Measurements from ENCODE around the gene MCRIP1.
"Not testable (repeated sequence)": the region's sequence is repeated elsewhere in the genome, so short reads cannot be mapped to it uniquely, and the experiment has no call there.

The MCRIP1 gene

GRCh38 chr17:81844887-81845286 lies 11.8 kb upstream of the MCRIP1 start:
- Histone ChIP-seq H3K36me3 (peaks cover 74 to 87% (median 78%) of the 10 kb centered on the region in 11 experiments), H3K27ac (peak overlapping the region in 1 of 11 experiments; percentile 8; a peak in 1 of 22 replicates), H3K9me3 (replicated peaks in 1 of 11) (no peaks in the 10 kb centered on the region), H3K4me3 (no peak overlapping the region), H4K20me1 (peaks cover 4 to 94% (median 37%) of the 10 kb centered on the region in 11 experiments; a peak in 17 of 22 replicates), H3K27me3 (no peaks in the 10 kb centered on the region), H3K4me1 (peaks cover 7 to 53% (median 30%) of the 10 kb centered on the region in 10 experiments; a peak in 17 of 20 replicates), H3K9ac (0 out of 22 replicates have a peak overlapping the region, but pooled peaks of 2 of the 11 experiments have one; percentile 23 to 29), H3K4me2 (no peak overlapping the region)
- no peak for TF ChIP-seq Cebpa-rat (IDR thresholded peaks at IDR 0.05)

GRCh38 chr17:81844327-81844851 lies 11.3 kb upstream of the MCRIP1 start:
- no peak for TF ChIP-seq Cebpa-rat (IDR thresholded peaks at IDR 0.05)
- H3K4me2 ChIP-seq, result 0 out of 22 replicates have a peak overlapping the region, but pooled peaks of 1 of the 11 experiments have one; percentile 3
- 0 out of 22 replicates have a peak overlapping the region, but pooled peaks of 4 of the 11 experiments have one; percentile 9 to 29 (median 26) for H3K9ac ChIP-seq
- no peaks in the 10 kb centered on the region for H3K9me3 ChIP-seq (replicated peaks in 1 of 11)
- peak overlapping the region in 2 of 11 experiments; percentile 29 to 48; a peak in 2 of 22 replicates for H3K27ac ChIP-seq
- peaks cover 9 to 58% (median 35%) of the 10 kb centered on the region in 10 experiments; a peak in 18 of 20 replicates for H3K4me1 ChIP-seq
- H3K4me3 ChIP-seq, result no peak overlapping the region
- H4K20me1 ChIP-seq, result peaks cover 4 to 89% (median 36%) of the 10 kb centered on the region in 11 experiments; a peak in 17 of 22 replicates
- peaks cover 69 to 82% (median 73%) of the 10 kb centered on the region in 11 experiments for H3K36me3 ChIP-seq
- H3K27me3 ChIP-seq, result no peaks in the 10 kb centered on the region

GRCh38 chr17:81843713-81844326 lies 10.7 kb upstream of the MCRIP1 start:
- Histone ChIP-seq H4K20me1 (peaks cover 4 to 83% (median 36%) of the 10 kb centered on the region in 11 experiments; a peak in 16 of 22 replicates), H3K27me3 (no peaks in the 10 kb centered on the region), H3K36me3 (peaks cover 64 to 76% (median 67%) of the 10 kb centered on the region in 11 experiments), H3K9ac (peak overlapping the region in 5 of 11 experiments; percentile 10 to 37 (median 28); a peak in 2 of 22 replicates), H3K9me3 (replicated peaks in 1 of 11) (no peaks in the 10 kb centered on the region), H3K27ac (peak overlapping the region in 2 of 11 experiments; percentile 40 to 48; a peak in 2 of 22 replicates), H3K4me2 (0 out of 22 replicates have a peak overlapping the region, but pooled peaks of 1 of the 11 experiments have one; percentile 91), H3K4me1 (peaks cover 14 to 64% (median 41%) of the 10 kb centered on the region in 10 experiments), H3K4me3 (no peak overlapping the region)
- no peak for TF ChIP-seq Cebpa-rat (IDR thresholded peaks at IDR 0.05)

GRCh38 chr17:81842725-81843504 lies 9.8 kb upstream of the MCRIP1 start:
- Histone ChIP-seq H3K4me2 (peak overlapping the region in 3 of 11 experiments; percentile 54 to 91 (median 81); a peak in 4 of 22 replicates), H3K36me3 (peaks cover 56 to 67% (median 58%) of the 10 kb centered on the region in 11 experiments), H3K27me3 (no peaks in the 10 kb centered on the region), H3K27ac (peak overlapping the region in 6 of 11 experiments; percentile 15 to 98 (median 96); a peak in 10 of 22 replicates), H3K9ac (peak overlapping the region in 7 of 11 experiments; percentile 10 to 63 (median 29); a peak in 9 of 22 replicates), H3K4me1 (peaks cover 22 to 73% (median 50%) of the 10 kb centered on the region in 10 experiments), H4K20me1 (peaks cover 4 to 74% (median 36%) of the 10 kb centered on the region in 11 experiments; a peak in 16 of 22 replicates), H3K9me3 (replicated peaks in 1 of 11) (no peaks in the 10 kb centered on the region), H3K4me3 (no peak overlapping the region)
- TF ChIP-seq Cebpa-rat (IDR thresholded peaks at IDR 0.05), result no peak

GRCh38 chr17:81842378-81842724 lies 9.3 kb upstream of the MCRIP1 start:
- peaks cover 51 to 61% (median 53%) of the 10 kb centered on the region in 11 experiments for H3K36me3 ChIP-seq
- H3K4me2 ChIP-seq, result peak overlapping the region in 8 of 11 experiments; percentile 54 to 91 (median 77); a peak in 13 of 22 replicates
- no peaks in the 10 kb centered on the region for H3K9me3 ChIP-seq (replicated peaks in 1 of 11)
- no peak overlapping the region for H3K4me3 ChIP-seq
- H3K27ac ChIP-seq, result peak overlapping the region in 5 of 11 experiments; percentile 90 to 98 (median 96); a peak in 9 of 22 replicates
- peak overlapping the region in 7 of 11 experiments; percentile 26 to 72 (median 63); a peak in 7 of 22 replicates for H3K9ac ChIP-seq
- peaks cover 3 to 68% (median 36%) of the 10 kb centered on the region in 11 experiments; a peak in 16 of 22 replicates for H4K20me1 ChIP-seq
- no peaks in the 10 kb centered on the region for H3K27me3 ChIP-seq
- TF ChIP-seq Cebpa-rat (IDR thresholded peaks at IDR 0.05), result no peak
- H3K4me1 ChIP-seq, result peaks cover 28 to 79% (median 56%) of the 10 kb centered on the region in 10 experiments

- Histone ChIP-seq H3K4me3 (no peak overlapping the region), H3K9me3 (replicated peaks in 1 of 11) (no peaks in the 10 kb centered on the region), H3K27ac (peak overlapping the region in 9 of 11 experiments; percentile 34 to 98 (median 90); a peak in 17 of 22 replicates), H3K4me2 (peak overlapping the region in 10 of 11 experiments; percentile 0 to 91 (median 76); a peak in 18 of 22 replicates), H4K20me1 (peaks cover 0 to 64% (median 36%) of the 10 kb centered on the region in 11 experiments; a peak in 16 of 22 replicates), H3K4me1 (peaks cover 31 to 83% (median 60%) of the 10 kb centered on the region in 10 experiments), H3K36me3 (peaks cover 46 to 57% (median 48%) of the 10 kb centered on the region in 11 experiments), H3K9ac (peak overlapping the region in 10 of 11 experiments; percentile 29 to 72 (median 62); a peak in 16 of 22 replicates), H3K27me3 (no peaks in the 10 kb centered on the region)
- TF ChIP-seq Cebpa-rat (IDR thresholded peaks at IDR 0.05), result no peak
These were observed 8.8 kb upstream of the MCRIP1 start for GRCh38 chr17:81841866-81842265.

- Histone ChIP-seq H3K4me3 (peak overlapping the region in 1 of 10 experiments; percentile 14; a peak in 1 of 20 replicates), H3K4me2 (peak overlapping the region in 10 of 11 experiments; percentile 0 to 91 (median 76); a peak in 18 of 22 replicates), H3K9me3 (replicated peaks in 1 of 11) (no peaks in the 10 kb centered on the region), H3K4me1 (peaks cover 31 to 91% (median 66%) of the 10 kb centered on the region in 10 experiments), H3K27me3 (no peaks in the 10 kb centered on the region), H3K9ac (peak overlapping the region in 10 of 11 experiments; percentile 29 to 72 (median 62); a peak in 17 of 22 replicates), H3K36me3 (peaks cover 38 to 49% (median 40%) of the 10 kb centered on the region in 11 experiments), H4K20me1 (peaks cover 0 to 56% (median 34%) of the 10 kb centered on the region in 11 experiments; a peak in 16 of 22 replicates), H3K27ac (peak overlapping the region in 9 of 11 experiments; percentile 34 to 98 (median 90); a peak in 17 of 22 replicates)
- TF ChIP-seq Cebpa-rat (IDR thresholded peaks at IDR 0.05), result no peak
These were observed 8.0 kb upstream of the MCRIP1 start for GRCh38 chr17:81840826-81841778.

- Histone ChIP-seq H3K36me3 (peaks cover 28 to 38% (median 30%) of the 10 kb centered on the region in 11 experiments), H3K4me1 (peaks cover 31 to 99% (median 76%) of the 10 kb centered on the region in 10 experiments), H3K9ac (peak overlapping the region in 4 of 11 experiments; percentile 16 to 72 (median 58); a peak in 3 of 22 replicates), H4K20me1 (peaks cover 0 to 45% (median 24%) of the 10 kb centered on the region in 11 experiments; a peak in 15 of 22 replicates), H3K27ac (peak overlapping the region in 8 of 11 experiments; percentile 64 to 98 (median 92); a peak in 14 of 22 replicates), H3K4me2 (peak overlapping the region in 9 of 11 experiments; percentile 63 to 91 (median 78); a peak in 18 of 22 replicates)
- H3K27me3 ChIP-seq; H3K9me3 ChIP-seq (replicated peaks in 1 of 11); H3K4me3 ChIP-seq: not testable (repeated sequence)
These were observed 7.0 kb upstream of the MCRIP1 start for GRCh38 chr17:81840059-81840458.

All from BLaER1 treated with 17β-estradiol and CSF1 and Interleukin-3, amounts not matched to agents 10 nM and 100 nM (cell line).